ENCODE data around the gene CGB8. TPM values are rescaled to one million over a fixed set of nuclear protein-coding genes. Genes with fewer than 3 reads are reported as not detected.

Gene CGB8
- total RNA-seq, 1 experiment from 2014 or later = not detected

- no TSS peak for BruUV-seq (replicated peaks)
- no peaks in the 10 kb centered on the region; the same call in 1 of the 2 replicates for H3K36me3 ChIP-seq (ENCODE audit: control insufficient read depth, insufficient read depth, low read length)
These were observed 39.1 kb downstream of the CGB8 start for GRCh38 chr19:49009828-49010227.

GRCh38 chr19:49006905-49007304 is 42.0 kb downstream of the CGB8 start:
- DNase-seq (ENCODE audit: low read depth, low spot score) = no peak
- in situ Hi-C loops (cut with HindIII; ENCODE audit: low pct_unique_long_range_greater_than_20kb, low sequenced_read_pairs) = no loop called here
- ATAC-seq = no peak
- BruUV-seq (replicated peaks) = no TSS peak
- POLR2A ChIA-PET = interaction anchor here (0.6 kb wide), 1 partner anchor 379 kb away, joined by 7 read pairs; no protein-coding TSS in a partner anchor
- no peaks in the 10 kb centered on the region for H3K27me3 ChIP-seq (ENCODE audit: control insufficient read depth, insufficient read depth, low read length)
- no peaks in the 10 kb centered on the region for H3K9me3 ChIP-seq (ENCODE audit: control insufficient read depth, insufficient read depth, low read depth, low read length)
- no peak for TF ChIP-seq REST (IDR thresholded peaks at IDR 0.05; ENCODE audit: insufficient read depth in 1 of 2, low read depth in 2 of 2, low read length in 1 of 2)
- no peak for TF ChIP-seq TCF7L2 (IDR thresholded peaks at IDR 0.05; ENCODE audit: low read depth, low read length)
- no peak for TF ChIP-seq SIN3A (IDR thresholded peaks at IDR 0.05; ENCODE audit: borderline replicate concordance, insufficient read depth, low read depth, low read length)
- no peak for TF ChIP-seq CTCF (IDR thresholded peaks at IDR 0.05)
- TF ChIP-seq POLR2AphosphoS5 (IDR thresholded peaks at IDR 0.05; ENCODE audit: low read depth, low read length) = no peak
- intact Hi-C loops (cut with micrococcal nuclease; ENCODE audit: unreplicated experiment) = no loop called here
- H3K4me3 ChIP-seq (ENCODE audit: low read depth in 2 of 2, low read length in 2 of 2) = no peak overlapping the region
- CTCF ChIA-PET = no interaction called here
- H3K36me3 ChIP-seq (ENCODE audit: control insufficient read depth, insufficient read depth, low read length) = peaks cover 4% of the 10 kb centered on the region
- H3K4me1 ChIP-seq (ENCODE audit: control insufficient read depth, insufficient read depth, low read length) = no peaks in the 10 kb centered on the region
- no peak overlapping the region for H3K27ac ChIP-seq (ENCODE audit: low read length)

More at GRCh38 chr19:49009828-49010227, 39.1 kb downstream of the CGB8 start:
- CTCF ChIA-PET = interaction anchor here (1.2 kb wide), 1 partner anchor 10 kb away, joined by 4 read pairs; no protein-coding TSS in a partner anchor
- in situ Hi-C loops (cut with HindIII; ENCODE audit: low pct_unique_long_range_greater_than_20kb, low sequenced_read_pairs) (no loop called here), intact Hi-C loops (cut with micrococcal nuclease; ENCODE audit: unreplicated experiment) (no loop called here)
- H3K9me3 ChIP-seq (ENCODE audit: control insufficient read depth, insufficient read depth, low read depth, low read length) = no peaks in the 10 kb centered on the region
- no peak overlapping the region for H3K27ac ChIP-seq (ENCODE audit: low read length)
- H3K4me3 ChIP-seq (ENCODE audit: low read depth in 2 of 2, low read length in 2 of 2) = no peak overlapping the region
- DNase-seq (ENCODE audit: low read depth, low spot score) (no peak), ATAC-seq (0 out of 2 replicates have a peak, but pooled peaks have one; percentile 29)
- H3K4me1 ChIP-seq (ENCODE audit: control insufficient read depth, insufficient read depth, low read length) = no peaks in the 10 kb centered on the region
- H3K27me3 ChIP-seq (ENCODE audit: control insufficient read depth, insufficient read depth, low read length) = no peaks in the 10 kb centered on the region
- POLR2A ChIA-PET = interaction anchor here (1.1 kb wide), 1 partner anchor 16 kb away, joined by 6 read pairs; the partner anchor contains the start of gene RUVBL2
- TF ChIP-seq TCF7L2 (IDR thresholded peaks at IDR 0.05; ENCODE audit: low read depth, low read length) = no peak
- TF ChIP-seq REST (IDR thresholded peaks at IDR 0.05; ENCODE audit: insufficient read depth in 1 of 2, low read depth in 2 of 2, low read length in 1 of 2) = no peak
- TF ChIP-seq CTCF (IDR thresholded peaks at IDR 0.05) = no peak
- no peak for TF ChIP-seq POLR2AphosphoS5 (IDR thresholded peaks at IDR 0.05; ENCODE audit: low read depth, low read length)
- no peak for TF ChIP-seq SIN3A (IDR thresholded peaks at IDR 0.05; ENCODE audit: borderline replicate concordance, insufficient read depth, low read depth, low read length)
